Mesenchymal stem cell (in vitro differentiated cells and primary cell): ENCODE results near the gene ZNF532.
A peak's percentile ranks its signal among the peaks of the same experiment; 100 is the strongest.

Experiments used
- DNase-seq: peaks from one replicate; pipeline ENCODE4 v3.0.0-alpha.2; 2013
- H2AFZ ChIP-seq: one replicate; pipeline ENCODE4 v1.6.1; 2013; ENCODE audit warnings: low read depth, mild to moderate bottlenecking, control low read depth, inconsistent platforms, low read length, moderate library complexity
- H2AK5ac ChIP-seq: 2 replicates; pipeline ENCODE4 v1.6.1; 2013; ENCODE audit warnings: low read length, moderate library complexity, mild to moderate bottlenecking, inconsistent platforms; ENCODE audit not compliant: severe bottlenecking
- H2BK120ac ChIP-seq: one replicate; pipeline ENCODE4 v1.6.1; 2013; ENCODE audit warnings: low read depth, mild to moderate bottlenecking, inconsistent platforms, low read length, moderate library complexity
- H2BK12ac ChIP-seq, 2 experiments: one replicate each; pipeline ENCODE4 v1.6.1; 2013; ENCODE audit warnings: inconsistent platforms in 2 of 2, low read length in 2 of 2, mild to moderate bottlenecking in 2 of 2, moderate library complexity in 2 of 2, control low read depth in 1 of 2
- H2BK15ac ChIP-seq: one replicate; pipeline ENCODE4 v1.6.1; 2013; ENCODE audit warnings: mild to moderate bottlenecking, low read depth, inconsistent platforms; ENCODE audit not compliant: poor library complexity, severe bottlenecking
- H2BK5ac ChIP-seq: 2 replicates; pipeline ENCODE4 v1.6.1; 2013; ENCODE audit warnings: low read depth, mild to moderate bottlenecking, low read length, control low read depth, inconsistent platforms; ENCODE audit not compliant: poor library complexity, severe bottlenecking
- H3K14ac ChIP-seq, 2 experiments: one replicate each; pipeline ENCODE4 v1.6.1; 2013; ENCODE audit warnings: inconsistent platforms in 2 of 2, low read length in 2 of 2, control low read depth in 1 of 2, mild to moderate bottlenecking in 1 of 2, moderate library complexity in 1 of 2
- H3K18ac ChIP-seq, 2 experiments: one replicate each; pipeline ENCODE4 v1.6.1; 2013; ENCODE audit warnings: inconsistent platforms in 2 of 2, low read length in 2 of 2, control low read depth in 1 of 2, low read depth in 1 of 2, mild to moderate bottlenecking in 1 of 2
- H3K23ac ChIP-seq, 2 experiments: one replicate each; pipeline ENCODE4 v1.6.1; 2013; ENCODE audit warnings: inconsistent platforms in 2 of 2, low read length in 2 of 2, mild to moderate bottlenecking in 2 of 2, moderate library complexity in 2 of 2, control low read depth in 1 of 2
- H3K27ac ChIP-seq: 2 replicates; pipeline ENCODE4 v1.5.1; 2013; ENCODE audit warnings: mild to moderate bottlenecking, moderate library complexity, low read length, control low read depth, inconsistent platforms; ENCODE audit not compliant: poor library complexity, severe bottlenecking
- H3K27me3 ChIP-seq, 2 experiments: 2 replicates each; pipeline versions ENCODE4 v1.6.1 to v1.7.0; 2013; ENCODE audit warnings: low read length in 2 of 2, mild to moderate bottlenecking in 2 of 2, moderate library complexity in 2 of 2, control low read depth in 1 of 2, inconsistent platforms in 1 of 2; ENCODE audit not compliant: control insufficient read depth in 1 of 2, insufficient read depth in 1 of 2
- H3K36me3 ChIP-seq, 2 experiments: 2 replicates each; pipeline versions ENCODE4 v1.6.1 to v1.7.0; 2013; ENCODE audit warnings: low read length in 2 of 2, control low read depth in 1 of 2, inconsistent platforms in 1 of 2, low read depth in 1 of 2, mild to moderate bottlenecking in 1 of 2; ENCODE audit not compliant: insufficient read depth in 2 of 2, control insufficient read depth in 1 of 2
- H3K4ac ChIP-seq, 2 experiments: one replicate each; pipeline ENCODE4 v1.6.1; 2013; ENCODE audit warnings: inconsistent platforms in 2 of 2, low read length in 2 of 2, mild to moderate bottlenecking in 2 of 2, moderate library complexity in 2 of 2, control low read depth in 1 of 2, low read depth in 1 of 2
- H3K4me1 ChIP-seq: 2 replicates; pipeline ENCODE4 v1.6.1; 2013; ENCODE audit warnings: low read depth, low read length, control low read depth; ENCODE audit not compliant: control insufficient read depth, insufficient read depth
- H3K4me2 ChIP-seq: 2 replicates; pipeline ENCODE4 v1.6.1; 2013; ENCODE audit warnings: low read length, mild to moderate bottlenecking, inconsistent platforms; ENCODE audit not compliant: poor library complexity, severe bottlenecking
- H3K4me3 ChIP-seq, 2 experiments: 2 replicates each; pipeline versions ENCODE4 v1.5.1 to v1.7.0; 2013; ENCODE audit warnings: low read length in 2 of 2, mild to moderate bottlenecking in 2 of 2, control low read depth in 1 of 2, low read depth in 1 of 2; ENCODE audit not compliant: insufficient read depth in 1 of 2
- H3K79me1 ChIP-seq: replicated peaks from 2 replicates; pipeline ENCODE4 v1.6.1; 2013; ENCODE audit warnings: mild to moderate bottlenecking, control low read depth, low read length, inconsistent platforms; ENCODE audit not compliant: poor library complexity, severe bottlenecking
- H3K9ac ChIP-seq: 2 replicates; pipeline ENCODE4 v1.7.0; 2013; ENCODE audit warnings: mild to moderate bottlenecking, low read length, moderate library complexity
- H3K9me3 ChIP-seq: 2 replicates; pipeline ENCODE4 v1.7.0; 2013; ENCODE audit warnings: mild to moderate bottlenecking, low read length; ENCODE audit not compliant: control insufficient read depth
- H4K8ac ChIP-seq: one replicate; pipeline ENCODE4 v1.6.1; 2013; ENCODE audit warnings: inconsistent platforms, mild to moderate bottlenecking, low read length, moderate library complexity
- H4K91ac ChIP-seq: one replicate; pipeline ENCODE4 v1.6.1; 2013; ENCODE audit warnings: mild to moderate bottlenecking, low read length, inconsistent platforms
- WGBS: methylation state at CpG from one replicate; pipeline ENCODE4 v1.1.7; 2013; ENCODE audit warnings: mixed read lengths; 5-methylcytosine and 5-hydroxymethylcytosine counted together

Gene ZNF532

DNA sequence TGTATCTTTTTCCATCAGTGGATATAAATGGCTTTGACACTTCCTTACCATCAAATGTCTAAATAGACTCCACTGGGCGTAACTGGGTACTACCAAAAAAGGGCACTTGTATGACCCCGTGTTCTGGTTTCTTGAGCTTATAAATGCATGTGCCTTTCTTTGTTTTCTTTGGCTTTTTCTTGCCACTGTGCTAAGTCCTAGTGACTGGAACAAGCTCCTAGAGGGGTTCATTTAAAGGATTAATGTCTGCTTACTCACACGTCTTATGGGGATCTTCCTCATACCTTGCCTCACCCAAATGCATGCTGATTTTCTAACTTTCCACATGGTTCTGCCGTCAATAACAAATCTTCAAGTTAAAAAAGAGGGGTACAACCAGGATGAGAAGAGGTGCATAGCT is 19.8 kb upstream of the ZNF532 start:
- H3K9ac ChIP-seq, result no peak overlapping the region
- no peak overlapping the region for H2BK120ac ChIP-seq
- no peak overlapping the region for H3K23ac ChIP-seq
- H2BK5ac ChIP-seq, result no peak overlapping the region
- H3K4me1 ChIP-seq, result peaks cover 6% of the 10 kb centered on the region
- H3K27me3 ChIP-seq, result no peaks in the 10 kb centered on the region
- no peak overlapping the region for H3K27ac ChIP-seq
- H2BK12ac ChIP-seq, result no peak overlapping the region
- H3K36me3 ChIP-seq, result no peaks in the 10 kb centered on the region
- H4K91ac ChIP-seq, result no peak overlapping the region
- 88% methylated on average over 4 of the region's 4 CpGs for WGBS
- H4K8ac ChIP-seq, result no peak overlapping the region
- H3K4ac ChIP-seq, result no peak overlapping the region
- H3K79me1 ChIP-seq, result no peaks in the 10 kb centered on the region
- H2AFZ ChIP-seq, result no peak overlapping the region
- no peak overlapping the region for H2BK15ac ChIP-seq
- no peaks in the 10 kb centered on the region for H3K9me3 ChIP-seq
- no peak overlapping the region for H2AK5ac ChIP-seq
- no peak overlapping the region for H3K14ac ChIP-seq
- no peak overlapping the region for H3K4me2 ChIP-seq
- DNase-seq, result no peak
- no peak overlapping the region for H3K4me3 ChIP-seq
- no peak overlapping the region for H3K18ac ChIP-seq

DNA sequence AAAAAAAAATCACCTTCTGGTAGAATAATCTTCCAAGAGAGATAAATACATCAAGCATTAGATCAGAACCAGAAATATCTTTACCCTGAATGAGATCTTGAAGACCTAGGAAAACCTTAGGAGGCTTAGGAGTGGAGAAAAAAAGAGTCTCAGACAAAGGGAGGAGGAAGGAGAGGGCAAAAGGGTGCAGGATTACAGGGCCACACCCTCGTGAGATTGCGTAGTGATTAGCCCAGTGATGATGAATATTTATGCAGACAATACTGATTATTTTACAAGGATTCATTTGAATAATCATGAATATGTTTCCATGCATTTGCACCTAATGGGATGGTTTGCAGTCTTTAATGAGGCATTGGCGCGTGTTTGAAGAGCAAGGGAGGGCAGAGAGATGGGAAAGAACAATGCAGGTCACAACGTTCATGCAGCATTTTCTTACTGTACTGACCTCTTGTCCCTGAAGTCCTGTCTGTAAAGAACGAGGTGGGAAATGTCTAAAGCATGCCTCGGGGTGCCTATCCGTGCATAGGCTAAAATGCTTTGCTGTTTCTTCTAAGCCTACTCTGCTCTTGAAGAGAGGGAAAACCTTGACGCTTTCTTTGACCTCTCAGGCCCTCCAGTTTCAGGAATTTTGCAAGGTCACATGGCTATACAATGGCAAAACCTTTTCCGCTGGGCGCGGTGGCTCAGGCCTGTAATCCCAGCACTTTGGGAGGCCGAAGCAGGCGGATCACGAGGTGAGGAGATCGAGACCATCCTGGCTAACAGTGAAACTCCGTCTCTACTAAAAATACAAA is 18.6 kb upstream of the ZNF532 start:
- Histone ChIP-seq H3K4me3 (no peak overlapping the region), H2BK5ac (no peak overlapping the region), H3K27ac (no peak overlapping the region), H3K27me3 (no peaks in the 10 kb centered on the region), H3K4ac (no peak overlapping the region), H3K9me3 (no peaks in the 10 kb centered on the region), H3K79me1 (no peaks in the 10 kb centered on the region), H3K4me1 (peaks cover 8% of the 10 kb centered on the region), H3K23ac (no peak overlapping the region), H2BK12ac (no peak overlapping the region), H2AFZ (no peak overlapping the region), H2BK15ac (no peak overlapping the region), H3K14ac (no peak overlapping the region), H3K4me2 (no peak overlapping the region), H3K36me3 (no peaks in the 10 kb centered on the region), H4K91ac (no peak overlapping the region), H3K9ac (no peak overlapping the region), H2AK5ac (no peak overlapping the region), H3K18ac (no peak overlapping the region), H4K8ac (no peak overlapping the region), H2BK120ac (no peak overlapping the region)
- DNase-seq, result no peak
- WGBS, result 89% methylated on average over 16 of the region's 17 CpGs

DNA sequence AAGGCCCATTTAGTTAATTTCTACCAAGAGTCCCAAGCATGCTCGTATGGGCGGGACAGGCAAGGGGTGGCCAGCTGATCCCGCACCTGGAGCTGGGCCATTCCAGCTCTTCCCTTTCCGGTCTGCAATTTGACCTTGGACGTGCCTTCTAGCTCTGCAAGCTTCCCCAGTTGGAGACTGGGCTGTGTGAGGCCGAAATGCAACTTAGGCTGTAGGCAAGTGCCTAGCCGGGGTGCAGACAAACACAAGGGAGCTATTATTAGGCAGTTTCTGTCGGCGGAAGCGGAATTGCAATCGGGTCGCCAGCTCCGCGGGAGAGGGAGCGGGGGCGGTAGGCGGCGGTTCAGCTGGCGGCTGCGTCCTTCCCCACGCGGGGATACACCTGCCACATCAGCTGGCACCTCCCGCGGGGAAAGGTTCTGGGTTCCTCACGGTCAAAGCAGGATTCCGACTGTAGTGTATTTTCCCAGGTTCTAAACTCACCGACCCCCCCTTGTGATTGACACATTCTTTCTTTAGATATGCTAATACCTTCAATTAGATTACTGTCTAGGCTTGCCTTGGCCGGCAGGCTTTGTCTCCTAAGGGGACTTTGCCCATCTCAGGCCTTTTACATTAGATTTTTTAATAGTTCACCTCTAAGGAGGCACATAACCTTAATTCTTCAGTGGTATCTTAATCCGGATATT is 17.1 kb upstream of the ZNF532 start:
- H2BK15ac ChIP-seq, result no peak overlapping the region
- WGBS, result 35% methylated on average over 29 of the region's 29 CpGs
- no peak overlapping the region for H3K14ac ChIP-seq
- no peaks in the 10 kb centered on the region for H3K9me3 ChIP-seq
- H3K4me3 ChIP-seq, result peak overlapping the region in 1 of 2 experiments; percentile 7
- no peak overlapping the region for H3K27ac ChIP-seq
- peak overlapping the region; percentile 68 for H3K4me2 ChIP-seq
- H2BK12ac ChIP-seq, result peak overlapping the region in 1 of 2 experiments; percentile 47
- no peaks in the 10 kb centered on the region for H3K36me3 ChIP-seq
- no peak overlapping the region for H4K91ac ChIP-seq
- H3K18ac ChIP-seq, result peak overlapping the region; percentile 11 to 52
- peak overlapping the region; percentile 36 for H2AFZ ChIP-seq
- H3K4me1 ChIP-seq, result peaks cover 8% of the 10 kb centered on the region
- H3K9ac ChIP-seq, result no peak overlapping the region
- no peak overlapping the region for H2BK5ac ChIP-seq
- no peak overlapping the region for H3K23ac ChIP-seq
- no peaks in the 10 kb centered on the region for H3K79me1 ChIP-seq
- H4K8ac ChIP-seq, result peak overlapping the region; percentile 90
- no peaks in the 10 kb centered on the region for H3K27me3 ChIP-seq
- H2BK120ac ChIP-seq, result no peak overlapping the region
- no peak overlapping the region for H3K4ac ChIP-seq
- DNase-seq, result no peak
- H2AK5ac ChIP-seq, result no peak overlapping the region

DNA sequence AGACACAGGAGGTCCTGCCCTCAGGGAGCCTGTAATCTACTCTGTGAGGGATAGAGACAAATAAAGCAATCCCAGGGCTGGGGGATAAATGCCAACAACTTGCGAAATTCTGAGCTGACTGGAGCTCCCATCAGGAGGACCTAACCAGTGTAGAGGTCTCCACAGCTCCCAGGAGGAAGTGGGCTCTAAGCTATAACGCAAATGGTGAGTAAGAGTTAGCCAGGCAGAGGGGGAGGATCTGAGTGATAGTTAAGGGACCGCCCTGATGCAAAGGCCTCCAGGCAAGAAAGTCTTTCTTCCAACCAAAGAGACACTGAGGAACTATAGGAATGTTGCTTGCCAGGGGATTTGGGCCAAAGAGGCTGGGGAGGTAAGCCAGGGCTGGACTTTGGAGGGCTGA is 16.0 kb upstream of the ZNF532 start:
- Histone ChIP-seq H3K9me3 (no peaks in the 10 kb centered on the region), H3K36me3 (no peaks in the 10 kb centered on the region), H3K14ac (no peak overlapping the region), H2AFZ (no peak overlapping the region), H4K91ac (no peak overlapping the region), H3K4me3 (no peak overlapping the region), H2BK15ac (no peak overlapping the region), H3K4me2 (no peak overlapping the region), H4K8ac (no peak overlapping the region), H3K4ac (no peak overlapping the region), H3K79me1 (no peaks in the 10 kb centered on the region), H3K18ac (no peak overlapping the region), H2BK120ac (no peak overlapping the region), H3K27ac (no peak overlapping the region), H2BK5ac (no peak overlapping the region), H3K4me1 (peaks cover 8% of the 10 kb centered on the region), H3K27me3 (no peaks in the 10 kb centered on the region), H3K23ac (no peak overlapping the region), H3K9ac (no peak overlapping the region), H2BK12ac (no peak overlapping the region), H2AK5ac (peak overlapping the region; percentile 70)
- DNase-seq, result no peak
- WGBS, result 74% methylated on average over 3 of the region's 3 CpGs
